ENCODE results near the gene SYNE1. TPM values are rescaled to one million over a fixed set of nuclear protein-coding genes. Genes with fewer than 3 reads are reported as not detected.

SYNE1 gene
- total and polyA plus RNA-seq, 2 of the 8 experiments (the other 6 are each of a cell fraction or from before 2014, with no cell fraction given), result 2.8 to 5.5 TPM

DNA sequence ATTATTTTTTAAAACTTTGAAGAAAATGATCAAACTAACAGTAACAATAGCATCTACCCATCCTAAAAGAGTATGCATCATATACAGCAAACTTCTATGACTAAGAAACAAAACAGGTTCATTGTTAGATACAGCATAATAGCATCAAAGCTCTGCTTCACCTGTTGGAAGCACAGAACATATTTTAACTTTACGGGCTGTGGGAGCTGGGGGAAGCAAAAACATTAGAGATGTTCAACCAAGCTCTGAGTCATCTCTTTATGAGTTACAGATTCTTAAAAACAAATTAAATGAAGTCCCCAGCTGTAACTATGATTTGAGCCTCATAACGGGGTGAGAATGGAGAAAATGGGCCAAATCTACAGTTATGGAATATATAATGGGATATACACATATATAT lies 63.4 kb downstream of the SYNE1 start:
- Histone ChIP-seq H3K9me3 (ENCODE audit: insufficient read depth in 2 of 2, low read depth in 1 of 2, low read length in 1 of 2) (no peaks in the 10 kb centered on the region), H2BK120ac (replicated peaks; ENCODE audit: low read depth, low read length) (no peak overlapping the region), H3K56ac (replicated peaks; ENCODE audit: insufficient read length, low read depth, low read length) (no peak overlapping the region), H2BK5ac (ENCODE audit: low read depth, low read length) (no peak overlapping the region), H4K91ac (replicated peaks; ENCODE audit: insufficient read length, low read length) (no peak overlapping the region), H3K27me3 (replicated peaks in 1 of 4; ENCODE audit: control insufficient read depth in 3 of 4, extremely low read depth in 1 of 4, insufficient read depth in 3 of 4, low read length in 3 of 4) (no peaks in the 10 kb centered on the region), H3K18ac (ENCODE audit: extremely low read depth, low read length) (no peak overlapping the region), H3K4me1 (replicated peaks in 1 of 4; ENCODE audit: control insufficient read depth in 3 of 4, insufficient read depth in 4 of 4, low read length in 3 of 4) (no peaks in the 10 kb centered on the region; a peak in 2 of 7 replicates), H4K20me1 (replicated peaks in 1 of 2; ENCODE audit: control insufficient read depth in 1 of 2, insufficient read depth in 2 of 2, low read length in 2 of 2) (no peaks in the 10 kb centered on the region), H3K79me1 (ENCODE audit: low read depth, low read length) (no peaks in the 10 kb centered on the region), H4K5ac (ENCODE audit: insufficient read length, low read depth, low read length) (no peak overlapping the region), H3K14ac (ENCODE audit: insufficient read length) (no peak overlapping the region), H3K79me2 (ENCODE audit: control insufficient read depth in 1 of 2, insufficient read depth in 2 of 2, low read length in 2 of 2) (no peaks in the 10 kb centered on the region), H2AFZ (ENCODE audit: low read length) (no peak overlapping the region), H2BK20ac (ENCODE audit: low read length) (no peak overlapping the region), H3K27ac (ENCODE audit: low read depth, low read length) (no peak overlapping the region), H3K36me3 (ENCODE audit: control insufficient read depth in 2 of 4, insufficient read depth in 4 of 4, low read length in 3 of 4) (no peaks in the 10 kb centered on the region), H3K23ac (ENCODE audit: insufficient read length) (no peak overlapping the region), H4K8ac (ENCODE audit: extremely low read depth, insufficient read depth, low read length) (no peak overlapping the region), H3K23me2 (ENCODE audit: low read depth, low read length) (no peaks in the 10 kb centered on the region), H3K4ac (replicated peaks; ENCODE audit: insufficient read length, low read depth, low read length) (no peak overlapping the region), H3K4me3 (ENCODE audit: extremely low read depth in 1 of 4, insufficient read depth in 2 of 4, low read depth in 3 of 4, low read length in 4 of 4) (no peak overlapping the region), H2BK12ac (ENCODE audit: low read depth, low read length) (no peak overlapping the region), H2AK5ac (ENCODE audit: low read depth, low read length) (no peak overlapping the region), H2BK15ac (ENCODE audit: low read length) (no peak overlapping the region), H3K9ac (replicated peaks in 1 of 4; ENCODE audit: extremely low read depth in 1 of 4, low read depth in 3 of 4, low read length in 3 of 4) (no peak overlapping the region), H3K4me2 (ENCODE audit: insufficient read depth in 1 of 2, low read depth in 2 of 2, low read length in 2 of 2) (no peak overlapping the region)
- no peak for DNase-seq (ENCODE audit: low read depth in 1 of 2, low spot score in 2 of 2)
- ChIA-PET CTCF (ENCODE audit: partially characterized antibody) (interaction anchor here (2.1 kb wide), 1 partner anchor 22 kb away, joined by 6 read pairs; no protein-coding TSS in a partner anchor), POLR2A (ENCODE audit: partially characterized antibody) (no interaction called here)
- 92% methylated on average over 2 of the region's 2 CpGs; no CpG with 5 or more reads in 1 of the 2 experiments for WGBS, 2 experiments (ENCODE audit: extremely low coverage in 1 of 2, insufficient coverage in 1 of 2, insufficient read length in 1 of 2, insufficient replicate concordance in 2 of 2, low coverage in 1 of 2, low lambda C conversion rate in 2 of 2, missing lambda C conversion rate in 1 of 2)
- FAIRE-seq, result no peak

Data from H1 (cell line).